MM.1S (cell line): ENCODE measurements around the gene SNX11.

ENCODE experiments used
- CTCF ChIP-seq: fragments of 300-600 bp; sonication (generic); IDR thresholded peaks from 2 replicates; pipeline ENCODE4 v1.5.1; 2016; ENCODE audit warnings: antibody characterized with exemption, low read length, mixed read lengths
- EZH2 ChIP-seq: fragments of 300-600 bp; sonication (generic); optimal IDR thresholded peaks from 2 replicates; pipeline ENCODE3; 2017; ENCODE audit warnings: low read depth, mild to moderate bottlenecking, antibody characterized with exemption, low read length, mixed read lengths
- EZH2phosphoT487 ChIP-seq: fragments of 300-600 bp; sonication (generic); IDR thresholded peaks from 2 replicates; pipeline ENCODE4 v1.6.1; 2018; ENCODE audit warnings: antibody characterized with exemption, low read length

GRCh38 chr17:48101012-48101720 lies 6.4 kb upstream of the SNX11 start, which contains the start of gene CBX1:
- no peak for TF ChIP-seq CTCF
- no peak for TF ChIP-seq EZH2phosphoT487
- TF ChIP-seq EZH2: no peak
